Osteoblast (primary cell): ENCODE results near the gene STK26. TPM values are rescaled to one million over a fixed set of nuclear protein-coding genes. Genes with fewer than 3 reads are reported as not detected.
"Not testable (repeated sequence)": the region's sequence is repeated elsewhere in the genome, so short reads cannot be mapped to it uniquely, and the experiment has no call there.

Source experiments
- DNase-seq: peaks from one replicate; pipeline ENCODE4 v3.0.0; 2011; ENCODE audit warnings: low spot score, mixed read lengths; ENCODE audit not compliant: insufficient read length; ENCODE audit errors: missing footprints
- H2AFZ ChIP-seq: 2 replicates; pipeline ENCODE4 v1.6.0; 2011; ENCODE audit warnings: mild to moderate bottlenecking, low read length
- H3K27ac ChIP-seq: 2 replicates; pipeline ENCODE4 v1.5.1; 2011; ENCODE audit warnings: mild to moderate bottlenecking, low read depth, low read length, moderate library complexity
- H3K27me3 ChIP-seq: 2 replicates; pipeline ENCODE4 v1.6.0; 2012; ENCODE audit warnings: mild to moderate bottlenecking, control low read depth, inconsistent platforms, low read length, moderate library complexity; ENCODE audit not compliant: insufficient read depth
- H3K36me3 ChIP-seq: 2 replicates; pipeline ENCODE4 v1.5.1; 2011; ENCODE audit warnings: mild to moderate bottlenecking, low read length, control low read depth, moderate library complexity; ENCODE audit not compliant: insufficient read depth
- H3K4me1 ChIP-seq: 2 replicates; pipeline ENCODE4 v1.5.1; 2011; ENCODE audit warnings: mild to moderate bottlenecking, low read length, control low read depth, moderate library complexity; ENCODE audit not compliant: insufficient read depth
- H3K4me2 ChIP-seq: 2 replicates; pipeline ENCODE4 v1.6.0; 2011; ENCODE audit warnings: mild to moderate bottlenecking, low read length; ENCODE audit not compliant: insufficient read depth
- H3K4me3 ChIP-seq: fragments of 200-600 bp; sonication (generic); 3 replicates; pipeline ENCODE4 v1.5.1; 2012; ENCODE audit warnings: mild to moderate bottlenecking, low read length, inconsistent platforms; ENCODE audit not compliant: insufficient read depth
- H3K79me2 ChIP-seq: 2 replicates; pipeline ENCODE4 v1.6.0; 2012; ENCODE audit warnings: mild to moderate bottlenecking, low read length, control low read depth, inconsistent platforms; ENCODE audit not compliant: insufficient read depth
- H3K9me3 ChIP-seq: 2 replicates; pipeline ENCODE4 v1.5.1; 2011; ENCODE audit warnings: low read depth, low read length, control low read depth
- H4K20me1 ChIP-seq: 2 replicates; pipeline ENCODE4 v1.6.0; 2012; ENCODE audit warnings: mild to moderate bottlenecking, low read length, control low read depth; ENCODE audit not compliant: insufficient read depth
- CTCF ChIP-seq: IDR thresholded peaks from 2 replicates; pipeline ENCODE4 v1.5.1; 2011; ENCODE audit warnings: mild to moderate bottlenecking, low read depth, low read length, moderate library complexity; ENCODE audit errors: extremely low read depth
- total RNA-seq: library from RNA; depleted of rRNA; stranded (reverse); fragments of >200 nt; gene quantifications from 2 replicates; pipeline ENCODE4 v1.2.3, GENCODE V29; 2012

STK26 gene
- total RNA-seq, 1 donor: 9.4 TPM

- H2AFZ ChIP-seq: no peak overlapping the region
- TF ChIP-seq CTCF: no peak
- no peak overlapping the region for H3K27ac ChIP-seq
- H3K4me2 ChIP-seq: no peak overlapping the region
- no peaks in the 10 kb centered on the region for H3K9me3 ChIP-seq
- no peaks in the 10 kb centered on the region for H3K27me3 ChIP-seq
- no peak for DNase-seq
- H3K79me2 ChIP-seq: no peaks in the 10 kb centered on the region
- no peaks in the 10 kb centered on the region for H3K36me3 ChIP-seq
- H3K4me1 ChIP-seq: peaks cover 2% of the 10 kb centered on the region
- no peak overlapping the region for H3K4me3 ChIP-seq
- no peaks in the 10 kb centered on the region for H4K20me1 ChIP-seq
Observed at GRCh38 chrX:132046533-132046932, 23.4 kb downstream of the STK26 start.

DNA sequence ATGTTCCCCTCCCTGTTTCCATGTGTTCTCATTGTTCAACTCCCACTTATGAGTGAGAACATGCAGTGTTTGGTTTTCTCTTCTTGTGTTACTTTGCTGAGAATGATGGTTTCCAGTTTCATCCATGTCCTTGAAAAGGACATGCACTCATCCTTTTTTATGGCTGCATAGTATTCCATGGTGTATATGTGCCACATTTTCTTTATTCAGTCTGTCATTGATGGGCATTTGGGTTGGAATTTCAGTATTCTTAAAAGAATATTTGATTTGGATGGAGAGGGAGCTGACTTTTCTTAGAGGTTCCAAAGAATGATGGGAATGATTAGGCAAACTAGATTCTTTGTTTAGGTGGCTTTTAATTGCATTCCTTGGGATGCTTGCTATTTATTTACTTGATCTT, 28.7 kb downstream of the STK26 start:
- not testable (repeated sequence) for H3K4me3 ChIP-seq, H3K79me2 ChIP-seq

DNA sequence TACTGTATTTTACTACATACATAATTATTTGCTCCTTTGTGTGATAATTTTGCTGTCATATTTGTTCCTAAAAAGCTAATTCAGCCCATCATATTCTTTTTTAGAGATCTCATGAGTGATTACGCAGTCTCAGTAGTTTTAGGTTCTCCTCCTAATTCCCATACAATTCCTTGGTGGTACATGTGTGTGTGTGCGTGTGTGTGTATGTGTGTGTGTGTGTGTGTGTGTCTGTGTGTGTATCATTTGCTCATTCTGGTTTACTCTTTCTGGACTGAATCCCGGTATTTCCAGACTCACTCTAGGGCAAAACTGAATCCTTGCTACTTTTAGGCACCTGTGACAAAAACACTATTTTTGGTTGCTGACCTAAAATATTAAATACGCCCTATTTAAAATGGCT, 34.9 kb downstream of the STK26 start:
- Histone ChIP-seq H3K4me3 (no peak overlapping the region), H4K20me1 (no peaks in the 10 kb centered on the region), H3K4me2 (no peak overlapping the region), H3K36me3 (no peaks in the 10 kb centered on the region), H3K27ac (no peak overlapping the region), H3K4me1 (peaks cover 2% of the 10 kb centered on the region), H2AFZ (no peak overlapping the region), H3K9me3 (no peaks in the 10 kb centered on the region), H3K27me3 (peaks cover 14% of the 10 kb centered on the region), H3K79me2 (no peaks in the 10 kb centered on the region)
- no peak for DNase-seq
- no peak for TF ChIP-seq CTCF

More for the DNA sequence above, 28.7 kb downstream of the STK26 start:
- H4K20me1 ChIP-seq, H3K36me3 ChIP-seq, H3K4me1 ChIP-seq, H2AFZ ChIP-seq, H3K27me3 ChIP-seq, DNase-seq, H3K9me3 ChIP-seq, H3K27ac ChIP-seq, H3K4me2 ChIP-seq: not testable (repeated sequence)

- H3K9me3 ChIP-seq: no peaks in the 10 kb centered on the region
- H3K4me2 ChIP-seq: no peak overlapping the region
- peaks cover 14% of the 10 kb centered on the region for H3K27me3 ChIP-seq
- peaks cover 2% of the 10 kb centered on the region for H3K4me1 ChIP-seq
- no peaks in the 10 kb centered on the region for H4K20me1 ChIP-seq
- H2AFZ ChIP-seq: no peak overlapping the region
- DNase-seq: no peak
- no peak overlapping the region for H3K4me3 ChIP-seq
- TF ChIP-seq CTCF: no peak
- no peaks in the 10 kb centered on the region for H3K79me2 ChIP-seq
- H3K36me3 ChIP-seq: no peaks in the 10 kb centered on the region
- no peak overlapping the region for H3K27ac ChIP-seq
Observed at GRCh38 chrX:132058975-132059374, 35.9 kb downstream of the STK26 start.
